Measurements from ENCODE around the gene PSME3IP1. TPM values are rescaled to one million over a fixed set of nuclear protein-coding genes. Genes with fewer than 3 reads are reported as not detected.

Gene PSME3IP1
- total RNA-seq, 4 donors from 2014 or later = 38.8 to 68.9 (median 64.9) TPM

DNA sequence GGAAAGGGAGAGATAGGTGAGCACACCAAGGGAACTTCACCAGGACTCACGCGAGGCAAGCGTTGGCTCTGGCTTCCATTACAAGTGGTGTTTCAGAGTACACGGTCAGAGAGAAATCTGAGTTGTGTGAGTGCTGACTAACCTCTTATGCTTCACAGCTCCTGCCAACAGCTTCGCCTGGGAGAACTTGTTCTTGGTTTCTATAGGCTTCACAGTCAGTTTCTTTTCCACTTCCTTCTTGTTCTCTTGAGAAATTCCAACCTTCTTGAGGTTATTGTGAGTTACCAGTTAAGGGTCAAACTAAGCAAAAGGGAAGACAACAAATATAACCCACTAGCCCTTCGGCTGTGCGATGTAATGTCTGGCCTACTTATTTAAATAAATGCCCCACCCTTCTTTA lies 18.9 kb downstream of the PSME3IP1 start:
- WGBS, 2 donors = 43 to 53% methylated on average over 7 of the region's 7 CpGs
- intact Hi-C loops (cut with DNase I; ENCODE audit: low total_unique reads) = loop anchor here (5.0 kb wide), 1 partner anchor 80 kb away; no protein-coding TSS in a partner anchor
- TF ChIP-seq, protein P1, sequence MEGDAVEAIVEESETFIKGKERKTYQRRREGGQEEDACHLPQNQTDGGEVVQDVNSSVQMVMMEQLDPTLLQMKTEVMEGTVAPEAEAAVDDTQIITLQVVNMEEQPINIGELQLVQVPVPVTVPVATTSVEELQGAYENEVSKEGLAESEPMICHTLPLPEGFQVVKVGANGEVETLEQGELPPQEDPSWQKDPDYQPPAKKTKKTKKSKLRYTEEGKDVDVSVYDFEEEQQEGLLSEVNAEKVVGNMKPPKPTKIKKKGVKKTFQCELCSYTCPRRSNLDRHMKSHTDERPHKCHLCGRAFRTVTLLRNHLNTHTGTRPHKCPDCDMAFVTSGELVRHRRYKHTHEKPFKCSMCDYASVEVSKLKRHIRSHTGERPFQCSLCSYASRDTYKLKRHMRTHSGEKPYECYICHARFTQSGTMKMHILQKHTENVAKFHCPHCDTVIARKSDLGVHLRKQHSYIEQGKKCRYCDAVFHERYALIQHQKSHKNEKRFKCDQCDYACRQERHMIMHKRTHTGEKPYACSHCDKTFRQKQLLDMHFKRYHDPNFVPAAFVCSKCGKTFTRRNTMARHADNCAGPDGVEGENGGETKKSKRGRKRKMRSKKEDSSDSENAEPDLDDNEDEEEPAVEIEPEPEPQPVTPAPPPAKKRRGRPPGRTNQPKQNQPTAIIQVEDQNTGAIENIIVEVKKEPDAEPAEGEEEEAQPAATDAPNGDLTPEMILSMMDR (IDR thresholded peaks at IDR 0.05) = no peak
- no peak for TF ChIP-seq POLR2A (IDR thresholded peaks at IDR 0.05)

DNA sequence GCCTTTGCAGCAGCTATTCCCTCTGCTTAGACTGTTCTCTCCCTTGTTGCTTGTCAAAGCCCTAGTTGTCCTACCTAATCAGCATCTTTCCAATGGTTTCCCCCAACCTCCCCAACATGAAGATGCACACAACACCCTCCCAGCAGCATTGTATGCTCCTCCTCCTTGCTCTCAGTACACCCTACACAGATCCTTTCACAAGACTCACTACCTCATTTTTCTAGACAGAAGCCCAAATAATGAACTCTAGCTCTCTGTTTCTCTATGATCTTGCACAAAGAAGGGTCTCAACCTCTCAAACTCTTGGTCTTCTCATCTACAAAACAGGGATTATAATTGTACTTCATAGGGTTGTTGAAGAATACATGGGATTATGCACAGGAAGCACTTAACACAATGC lies 19.4 kb downstream of the PSME3IP1 start:
- no peak overlapping the region for H3K4me3 ChIP-seq (ENCODE audit: low read depth, poor library complexity, severe bottlenecking)
- TF ChIP-seq, protein P1 (IDR thresholded peaks at IDR 0.05) = no peak
- no peak for TF ChIP-seq POLR2A (IDR thresholded peaks at IDR 0.05)
- intact Hi-C loops (cut with DNase I; ENCODE audit: low total_unique reads) = loop anchor here (5.0 kb wide), 1 partner anchor 79 kb away; no protein-coding TSS in a partner anchor
- no peak for DNase-seq (ENCODE audit: low spot score in 2 of 2)

More for the DNA sequence above, 18.9 kb downstream of the PSME3IP1 start:
- DNase-seq (ENCODE audit: low spot score in 2 of 2) = no peak
- H3K4me3 ChIP-seq (ENCODE audit: low read depth, poor library complexity, severe bottlenecking) = no peak overlapping the region

DNA sequence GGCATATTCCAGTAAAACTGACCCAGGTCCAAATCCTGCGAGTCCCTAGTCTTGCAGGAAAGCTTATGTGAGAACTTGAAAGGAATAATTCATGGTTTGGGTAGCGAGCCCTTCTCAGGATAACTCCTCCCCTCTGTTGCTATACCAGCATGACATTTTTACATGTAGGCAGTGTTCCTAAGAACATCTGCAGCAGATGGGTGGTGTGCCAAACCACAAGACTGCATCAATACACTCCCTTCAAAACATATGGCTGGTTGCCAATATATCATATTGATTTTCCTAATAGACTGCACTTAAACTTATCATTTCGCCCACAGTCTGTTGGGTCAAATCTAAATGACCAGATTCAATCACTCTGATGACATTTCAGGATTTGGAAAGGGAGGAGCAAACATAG lies 19.9 kb downstream of the PSME3IP1 start:
- 59 to 65% methylated on average over 3 of the region's 3 CpGs for WGBS, 2 donors

DNA sequence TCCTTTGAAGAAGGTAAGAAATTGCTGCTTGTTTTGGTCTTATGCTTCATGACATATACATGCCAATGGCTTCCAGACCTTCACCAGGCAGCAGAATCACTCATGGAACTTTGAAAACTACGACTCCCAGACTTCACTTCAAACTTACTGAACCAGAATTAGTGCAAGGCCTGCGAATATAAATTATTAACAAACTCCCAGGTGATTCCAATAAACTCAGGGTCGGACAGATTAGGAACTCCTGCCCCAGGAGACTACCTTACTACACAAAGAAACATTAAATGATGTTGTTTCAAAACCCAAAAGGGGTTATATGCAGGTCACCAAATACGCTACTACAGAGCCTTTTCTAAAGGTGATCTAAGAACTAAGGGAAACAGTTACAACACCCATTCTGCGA lies 20.4 kb downstream of the PSME3IP1 start:
- intact Hi-C loops (cut with DNase I; ENCODE audit: low total_unique reads) = loop anchor here (5.0 kb wide), 1 partner anchor 78 kb away; no protein-coding TSS in a partner anchor

More for the DNA sequence above, 19.9 kb downstream of the PSME3IP1 start:
- intact Hi-C loops (cut with DNase I; ENCODE audit: low total_unique reads) = loop anchor here (5.0 kb wide), 1 partner anchor 79 kb away; no protein-coding TSS in a partner anchor
- H3K4me3 ChIP-seq (ENCODE audit: low read depth, poor library complexity, severe bottlenecking) = no peak overlapping the region
- DNase-seq (ENCODE audit: low spot score in 2 of 2) = no peak
- TF ChIP-seq POLR2A (IDR thresholded peaks at IDR 0.05) = no peak
- TF ChIP-seq, protein P1 (IDR thresholded peaks at IDR 0.05) = no peak

DNA sequence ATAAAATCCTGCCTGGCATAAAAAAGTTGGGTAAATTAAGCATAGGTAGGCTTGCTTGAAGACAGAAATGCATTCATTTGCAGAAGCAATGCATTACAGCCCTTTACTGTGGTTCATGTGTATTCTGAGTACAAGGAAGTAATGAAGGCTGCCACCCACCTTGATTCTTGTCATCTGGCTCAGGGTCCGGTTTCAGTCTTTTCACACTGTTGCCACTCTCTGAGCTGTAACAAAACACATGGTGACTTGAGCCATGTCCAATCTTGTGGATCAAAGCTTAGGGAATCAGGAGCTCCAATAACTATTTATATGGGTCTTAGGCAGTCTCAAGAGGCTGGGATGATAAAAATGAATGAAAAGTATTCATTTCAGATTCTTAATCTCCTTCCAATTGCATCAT lies 22.0 kb downstream of the PSME3IP1 start:
- intact Hi-C loops (cut with DNase I; ENCODE audit: low total_unique reads) = no loop called here
- no peak for TF ChIP-seq POLR2A (IDR thresholded peaks at IDR 0.05)
- TF ChIP-seq, protein P1 (IDR thresholded peaks at IDR 0.05) = no peak
- WGBS, 2 donors = 77 to 83% methylated on average over 1 of the region's 1 CpG
- DNase-seq (ENCODE audit: low spot score in 2 of 2) = no peak
- no peak overlapping the region for H3K4me3 ChIP-seq (ENCODE audit: low read depth, poor library complexity, severe bottlenecking)

More for the DNA sequence above, 20.4 kb downstream of the PSME3IP1 start:
- no peak for TF ChIP-seq POLR2A (IDR thresholded peaks at IDR 0.05)
- TF ChIP-seq, protein P1 (IDR thresholded peaks at IDR 0.05) = no peak
- no peak for DNase-seq (ENCODE audit: low spot score in 2 of 2)
- WGBS, 2 donors = 66 to 75% methylated on average over 5 of the region's 5 CpGs
- no peak overlapping the region for H3K4me3 ChIP-seq (ENCODE audit: low read depth, poor library complexity, severe bottlenecking)

DNA sequence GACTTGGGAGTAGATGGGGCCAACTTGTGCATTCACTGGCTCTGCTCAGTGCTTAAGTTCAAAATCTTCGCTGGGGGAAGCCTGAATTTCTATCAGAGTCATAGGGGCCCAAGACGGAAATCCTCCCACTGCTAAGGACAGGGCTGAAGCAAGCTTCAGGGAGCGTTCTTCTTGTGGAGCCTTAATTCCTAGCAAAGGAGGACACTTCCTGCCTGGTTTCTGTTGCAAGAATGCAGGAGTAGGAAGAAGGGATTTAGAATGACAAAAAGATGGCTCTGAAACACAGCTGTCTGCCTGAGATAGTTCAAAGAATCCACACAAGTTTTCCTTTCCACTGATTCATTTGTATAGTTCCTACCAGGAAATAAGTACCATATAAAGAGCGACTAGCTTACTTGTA lies 26.4 kb downstream of the PSME3IP1 start:
- 88 to 89% methylated on average over 4 of the region's 4 CpGs for WGBS, 2 donors
- no peak for DNase-seq (ENCODE audit: low spot score in 2 of 2)
- TF ChIP-seq, protein P1 (IDR thresholded peaks at IDR 0.05) = no peak
- no peak for TF ChIP-seq POLR2A (IDR thresholded peaks at IDR 0.05)
- intact Hi-C loops (cut with DNase I; ENCODE audit: low total_unique reads) = no loop called here
- H3K4me3 ChIP-seq (ENCODE audit: low read depth, poor library complexity, severe bottlenecking) = no peak overlapping the region

Data from lower leg skin (tissue), 4 donors.